ENCODE measurements around the gene CDK14.
"Not testable (repeated sequence)": the region's sequence is repeated elsewhere in the genome, so short reads cannot be mapped to it uniquely, and the experiment has no call there.

Gene CDK14

DNA sequence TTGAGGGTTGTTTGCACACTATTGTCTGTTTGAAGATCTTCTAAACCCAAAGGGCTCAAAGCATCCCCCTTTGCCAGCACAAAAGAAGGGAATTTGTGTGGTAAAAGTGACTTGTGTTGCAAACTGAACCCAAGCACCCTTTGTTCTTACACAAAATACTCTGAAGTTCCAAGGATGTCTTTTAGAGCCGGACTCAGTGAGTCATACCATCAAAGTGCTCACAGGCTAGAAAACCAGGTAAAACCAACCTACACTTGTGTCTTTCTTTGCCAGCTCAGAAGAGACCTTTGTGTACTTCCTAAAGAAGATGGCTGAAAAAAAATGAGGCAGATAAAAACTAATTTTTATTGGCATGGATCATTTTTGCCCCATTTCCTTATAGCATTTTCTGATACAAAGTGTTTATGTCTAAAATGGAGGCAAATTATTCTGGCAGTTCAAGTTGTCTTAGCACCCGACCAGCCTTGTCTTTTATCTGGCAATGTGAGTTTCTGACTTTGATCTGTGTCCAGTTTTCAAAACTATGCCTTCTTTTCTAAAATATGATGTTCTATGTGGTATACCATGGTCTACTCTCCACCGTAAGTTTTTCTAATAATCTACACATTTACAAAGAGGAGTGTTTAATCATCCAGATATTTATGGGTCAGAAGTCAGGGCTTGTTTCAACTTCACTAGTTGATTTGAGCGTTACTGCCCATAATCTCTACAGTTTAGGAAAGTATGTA is 539.7 kb downstream of the CDK14 start:
- FAIRE-seq: no peak

DNA sequence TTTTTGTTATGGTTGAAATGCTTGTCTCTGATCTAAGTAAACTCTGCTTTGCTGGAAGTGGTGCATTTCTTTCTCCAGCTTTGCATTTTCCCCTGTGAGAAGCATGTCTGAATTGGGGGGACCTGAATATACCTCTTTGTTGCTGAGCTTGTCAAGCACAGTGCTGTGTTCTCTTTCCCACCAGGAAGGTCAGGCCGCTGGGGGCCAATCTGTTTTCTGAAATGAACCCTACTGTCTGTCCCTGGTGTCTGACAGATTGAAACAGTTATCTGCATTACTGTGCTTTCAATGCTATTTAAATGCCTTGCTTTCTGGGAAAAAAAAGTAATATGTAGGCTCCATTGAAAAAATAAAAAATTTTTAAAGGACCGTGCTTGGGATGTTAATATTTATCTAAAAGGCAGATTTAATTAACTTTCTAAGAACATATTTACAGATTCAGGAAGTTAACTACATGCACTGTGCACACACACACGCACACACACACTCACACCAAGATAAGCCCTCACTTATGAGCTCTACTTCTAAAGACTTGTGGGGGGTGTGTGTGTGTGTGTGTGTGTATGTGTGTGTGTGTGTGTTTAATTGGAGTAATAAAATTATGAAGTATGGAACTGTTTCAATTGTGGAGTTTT is 541.1 kb downstream of the CDK14 start:
- no peak for FAIRE-seq

DNA sequence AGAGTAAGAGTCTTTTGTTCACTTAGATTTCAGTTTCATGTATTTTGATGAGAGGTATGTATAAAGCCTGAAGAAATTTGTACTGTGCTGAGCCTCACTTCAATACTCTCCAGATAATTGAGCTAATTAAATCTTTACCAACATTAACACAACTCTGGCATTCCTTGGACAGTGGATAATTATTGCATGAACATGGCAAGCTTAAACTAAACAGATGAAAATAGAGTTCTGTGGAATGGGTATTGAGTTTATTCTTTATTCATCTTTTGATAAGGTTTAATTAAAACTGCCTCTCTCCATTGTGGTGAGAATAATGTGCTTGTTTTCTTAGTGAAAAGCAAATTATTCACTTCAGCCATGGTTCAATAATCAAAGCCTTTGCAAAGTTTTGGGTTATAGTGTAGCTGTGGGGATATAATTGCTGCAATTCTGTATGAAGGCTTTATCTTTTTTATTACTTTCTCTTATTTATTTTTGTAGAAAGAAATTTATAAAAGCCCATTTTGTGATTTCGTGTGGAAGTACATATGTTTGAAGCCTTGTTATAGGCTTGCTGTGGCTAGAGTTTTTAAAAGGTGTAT is 541.8 kb downstream of the CDK14 start:
- FAIRE-seq: no peak

DNA sequence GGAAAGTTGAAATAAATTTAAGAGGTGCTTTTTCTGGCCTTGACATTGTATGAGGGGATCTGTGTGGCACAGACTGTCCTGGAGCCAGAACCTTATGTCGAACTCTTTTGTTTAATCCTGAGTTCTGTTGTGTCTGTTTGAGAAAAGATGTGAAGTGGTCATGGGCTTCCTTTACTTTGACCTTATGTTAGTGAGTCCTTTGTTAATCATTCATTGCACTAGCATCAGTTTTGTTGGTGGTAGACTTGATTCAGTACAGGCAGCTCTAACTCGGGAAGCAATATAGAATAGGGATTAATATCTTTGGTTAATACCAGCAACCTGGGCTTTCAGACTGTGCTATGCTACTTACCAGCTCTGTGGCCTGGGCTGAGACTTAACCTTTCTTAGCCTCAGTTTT is 544.2 kb downstream of the CDK14 start:
- FAIRE-seq: no peak

DNA sequence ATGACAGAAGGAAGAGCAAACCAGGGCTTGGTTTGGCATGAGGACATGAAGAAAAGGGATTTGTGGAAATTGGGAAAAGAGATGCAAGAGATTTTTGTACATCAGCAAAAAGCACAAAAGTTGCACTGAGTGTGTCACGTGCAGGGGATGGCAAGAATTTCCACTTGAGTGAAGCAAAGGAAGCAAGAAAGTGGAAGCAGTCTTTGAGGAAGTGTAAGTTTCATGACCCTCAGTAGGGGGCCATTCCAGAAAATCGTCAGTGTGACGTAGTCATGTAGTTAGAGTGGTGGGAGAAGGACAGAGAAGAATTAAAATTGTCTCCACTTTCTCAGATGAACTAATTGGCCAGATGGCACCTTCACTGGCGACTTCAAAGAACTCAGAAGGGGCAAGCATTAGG is 544.9 kb downstream of the CDK14 start:
- FAIRE-seq: no peak

DNA sequence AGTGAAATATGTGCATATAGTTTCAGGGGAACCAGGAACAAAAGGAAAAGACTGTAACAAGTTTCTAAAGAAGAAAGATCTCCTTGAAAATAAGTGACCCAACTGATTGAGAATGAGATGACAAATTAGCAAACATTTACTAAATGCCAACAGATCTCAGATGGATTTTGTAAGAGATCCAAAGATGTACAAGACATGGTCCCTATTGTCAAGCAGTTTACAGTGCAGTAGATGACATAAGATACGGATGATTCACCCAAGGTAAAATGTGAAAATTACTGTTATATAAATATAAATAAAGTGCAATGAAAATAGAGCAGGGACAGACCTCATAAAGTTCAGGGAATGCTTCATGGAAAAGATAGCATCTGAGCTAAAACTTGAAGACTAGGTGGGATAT is 546.6 kb downstream of the CDK14 start:
- FAIRE-seq: no peak

DNA sequence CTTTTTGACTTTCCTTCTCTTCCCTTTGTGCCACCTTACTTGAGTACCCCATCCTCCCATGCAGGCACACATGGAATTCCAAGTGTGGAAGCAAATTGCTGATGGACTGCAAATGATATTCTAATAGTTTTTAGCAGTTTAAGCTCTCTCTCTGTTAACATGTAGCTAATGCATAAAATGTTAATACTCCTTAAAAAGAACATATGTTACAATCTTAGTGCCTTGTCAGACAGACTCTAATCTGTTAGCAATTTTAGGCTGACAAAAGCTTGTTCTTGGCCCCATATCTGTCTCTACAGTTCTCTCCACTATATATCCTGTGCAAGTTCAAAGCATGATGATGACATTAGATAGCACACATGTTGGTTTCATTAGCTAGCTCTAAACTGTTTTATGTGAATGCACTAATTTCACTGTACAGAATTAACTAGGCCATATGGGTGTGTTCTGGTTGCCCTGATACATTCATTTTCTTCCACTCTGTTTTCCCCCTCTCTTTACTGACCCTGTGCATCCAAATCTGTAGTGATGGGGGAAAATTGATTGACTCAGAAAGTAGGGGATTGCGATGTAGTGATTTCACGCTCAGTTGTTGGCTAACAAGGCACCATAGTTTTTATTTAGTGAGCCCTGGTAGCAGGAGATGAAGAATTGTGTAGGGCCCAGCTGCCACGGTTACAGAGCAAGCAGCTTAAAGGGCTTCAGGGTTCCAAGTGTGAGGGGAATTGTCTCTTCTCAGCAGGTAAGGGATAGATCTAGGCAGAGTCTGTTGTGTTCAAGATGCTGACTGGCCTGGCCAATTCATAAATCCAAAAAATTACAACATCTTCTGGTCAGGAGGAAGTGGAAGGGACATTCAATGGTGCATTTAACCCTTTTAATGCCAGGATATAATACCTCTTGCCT is 553.5 kb downstream of the CDK14 start:
- FAIRE-seq: no peak

DNA sequence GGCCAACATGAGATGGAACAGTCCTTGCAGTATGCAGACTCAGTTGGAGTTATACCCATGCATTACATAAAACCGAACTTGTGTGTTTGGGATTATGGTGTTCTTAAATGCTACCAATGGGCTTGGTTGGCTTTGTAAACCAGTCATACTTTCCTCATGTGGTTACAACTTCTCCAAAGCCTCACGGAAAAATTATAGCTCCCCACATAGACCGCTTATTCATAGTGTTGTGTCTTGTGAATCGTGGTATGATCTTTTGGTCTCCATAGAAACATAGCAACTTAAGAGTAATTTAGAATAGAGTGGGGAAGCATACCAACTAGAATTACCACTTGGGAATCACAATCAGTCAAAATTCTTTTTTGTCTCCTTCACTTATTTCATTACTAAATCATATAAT is 555.8 kb downstream of the CDK14 start:
- no peak for FAIRE-seq

DNA sequence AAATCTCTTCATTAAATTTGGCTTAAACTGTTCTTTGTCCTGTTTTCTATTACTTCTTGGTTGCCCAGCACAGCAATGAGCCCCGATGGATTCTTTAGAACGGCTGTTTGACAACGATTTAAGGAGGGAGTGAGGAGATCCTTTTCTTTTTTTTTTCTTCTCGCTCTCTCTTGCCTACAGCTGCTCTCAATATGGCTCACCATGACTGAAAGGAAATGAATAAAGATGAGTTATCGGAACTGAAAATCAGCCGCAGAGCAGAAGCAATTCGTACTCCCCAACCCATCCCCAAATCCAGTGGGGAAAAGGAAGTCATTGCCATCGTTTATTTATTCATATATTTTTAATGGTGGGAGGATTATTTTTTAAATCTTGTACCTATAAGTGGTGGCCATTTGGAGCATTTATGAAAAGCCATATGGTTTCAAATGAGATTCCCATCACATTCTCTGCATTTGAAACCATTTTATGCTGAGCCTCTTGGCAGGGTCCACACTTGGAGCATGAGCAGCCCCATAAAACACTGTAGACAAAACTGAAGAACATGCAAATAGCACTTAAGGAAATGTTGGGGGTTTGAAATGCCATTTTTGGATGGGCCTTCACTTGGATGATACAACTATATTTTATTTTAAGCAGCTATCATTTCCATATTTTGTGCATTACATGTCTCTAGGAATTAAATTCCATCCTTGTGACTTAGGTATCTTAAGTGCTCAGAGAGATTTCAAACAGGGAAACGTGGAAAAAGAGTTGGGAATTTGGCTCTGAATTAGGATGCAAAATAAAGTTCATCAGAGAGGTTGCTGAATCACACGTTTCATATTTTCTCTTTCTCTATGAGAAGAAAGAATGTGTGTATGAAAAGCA is 560.4 kb downstream of the CDK14 start:
- no peak for FAIRE-seq

DNA sequence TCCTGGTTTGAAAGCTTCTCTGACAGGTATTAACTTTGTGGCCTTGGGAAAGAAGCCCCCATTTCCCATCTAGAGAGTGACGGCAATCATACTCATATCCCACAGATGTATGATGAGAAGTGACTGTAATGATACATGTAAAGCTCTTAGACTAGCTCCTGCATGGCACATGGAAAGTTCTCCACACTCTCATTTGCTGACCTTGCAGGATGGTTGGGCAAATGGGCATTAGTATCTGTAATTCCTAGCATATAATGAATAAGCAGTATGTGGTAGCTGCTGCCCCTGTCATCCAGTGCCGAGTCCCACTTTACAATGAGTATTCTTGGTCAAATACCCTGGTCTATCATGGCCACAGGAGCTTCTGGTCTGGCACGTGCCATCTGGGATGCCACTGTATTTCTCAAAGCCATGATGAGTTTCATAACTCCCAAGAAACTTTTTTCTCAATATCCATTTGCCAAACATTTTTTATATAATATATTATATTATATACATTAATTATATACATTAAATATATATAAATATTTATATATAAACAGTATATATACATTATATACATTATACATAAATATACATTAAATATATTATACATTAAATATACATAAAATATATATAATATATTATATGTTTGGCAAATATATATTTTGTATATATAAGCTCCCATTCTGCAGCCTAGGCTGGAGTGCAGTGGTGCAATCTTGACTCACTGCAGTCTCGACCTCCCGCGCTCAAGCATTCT is 561.6 kb downstream of the CDK14 start:
- FAIRE-seq: no peak

DNA sequence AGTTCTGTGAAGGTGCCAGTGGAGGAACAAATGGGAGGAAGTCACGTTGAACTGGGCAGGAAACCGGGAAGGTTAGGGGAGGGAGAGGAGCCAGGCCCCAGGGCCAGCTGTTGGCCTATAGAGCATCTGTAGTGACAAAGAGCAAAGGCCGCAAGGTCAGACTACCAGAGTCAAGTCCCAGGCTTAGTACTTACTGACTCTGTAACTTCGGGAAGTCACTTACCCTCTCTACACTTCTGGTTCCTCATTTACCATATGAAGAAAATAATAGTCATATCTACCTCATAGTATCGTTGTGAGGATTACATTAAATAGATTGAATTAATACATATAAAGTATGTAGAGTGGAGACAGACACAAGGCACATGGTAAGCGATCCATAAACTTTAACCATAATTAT is 566.3 kb downstream of the CDK14 start:
- no peak for FAIRE-seq

DNA sequence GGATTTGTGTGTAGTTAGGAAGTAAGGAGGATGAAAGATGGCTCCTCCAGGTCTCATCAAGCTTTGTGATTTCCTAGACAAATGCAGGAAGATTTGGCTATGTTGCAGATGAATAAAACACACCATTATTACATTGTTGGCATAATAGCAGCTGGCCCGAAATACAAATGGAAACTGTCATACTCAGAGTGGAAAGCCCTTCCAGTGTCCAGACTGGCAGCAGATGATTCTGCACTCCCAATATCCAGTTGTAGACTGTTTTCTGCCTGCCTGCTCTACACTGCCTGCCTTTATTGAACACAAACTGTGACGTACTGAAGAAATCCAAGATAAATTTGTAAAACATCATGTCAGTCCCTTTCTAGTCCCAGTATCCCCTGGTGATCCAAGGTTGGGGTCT is 568.4 kb downstream of the CDK14 start:
- FAIRE-seq: no peak

DNA sequence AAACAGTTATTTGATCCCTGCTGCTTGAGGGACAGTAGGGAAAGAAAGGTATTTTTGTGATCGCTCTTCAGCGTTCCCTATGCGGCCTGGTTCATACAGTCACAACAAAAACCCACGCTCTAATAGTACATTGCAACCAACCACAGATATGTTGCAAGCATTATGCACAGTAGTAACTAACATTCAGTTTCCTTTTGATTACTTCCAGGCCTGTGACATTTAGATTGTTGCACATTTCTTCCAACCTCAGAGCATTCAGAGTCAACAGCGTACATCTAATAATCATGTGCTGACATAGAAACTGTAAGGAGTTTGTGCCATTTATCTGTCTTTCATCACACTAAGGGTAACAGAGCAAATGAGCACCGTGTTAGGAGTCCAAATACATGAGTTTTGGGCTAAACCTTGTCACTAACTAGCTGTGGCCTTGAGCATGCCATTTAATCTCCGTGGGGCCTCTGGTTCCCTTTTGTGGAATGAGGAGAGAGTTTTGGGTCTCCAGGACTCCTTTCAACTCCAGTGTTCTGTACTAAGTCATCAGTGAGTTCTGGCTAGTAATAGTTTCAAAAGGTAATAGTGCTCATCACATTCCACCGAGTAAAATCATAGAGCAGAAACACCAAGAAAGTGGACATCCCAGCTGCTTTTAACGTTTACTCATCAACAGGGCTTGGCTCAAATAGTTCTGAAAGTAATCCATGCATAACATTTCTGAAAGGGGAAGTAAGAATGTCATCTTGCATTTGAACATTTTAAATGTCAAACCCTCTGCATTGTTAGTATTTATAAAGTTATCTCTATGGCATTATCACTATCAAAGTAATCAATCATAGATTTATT is 569.1 kb downstream of the CDK14 start:
- FAIRE-seq: no peak

DNA sequence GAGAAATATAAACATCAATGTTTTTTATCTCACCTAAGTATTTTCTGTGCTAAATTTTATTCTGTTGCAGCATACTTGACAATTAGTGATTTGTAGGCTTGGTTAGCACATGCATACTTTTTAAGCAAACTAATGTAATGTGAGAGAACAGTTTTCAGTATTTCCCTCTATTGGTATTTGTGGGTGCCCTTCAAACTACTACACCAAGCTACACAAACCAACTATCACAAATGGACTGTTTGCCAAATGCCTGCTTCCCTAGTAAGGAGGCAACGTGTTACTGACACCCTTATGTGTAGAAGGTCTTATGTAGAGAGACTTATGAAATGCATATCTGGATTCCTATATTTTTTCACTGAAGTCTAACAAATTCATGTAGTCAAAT is 569.7 kb downstream of the CDK14 start:
- no peak for FAIRE-seq

DNA sequence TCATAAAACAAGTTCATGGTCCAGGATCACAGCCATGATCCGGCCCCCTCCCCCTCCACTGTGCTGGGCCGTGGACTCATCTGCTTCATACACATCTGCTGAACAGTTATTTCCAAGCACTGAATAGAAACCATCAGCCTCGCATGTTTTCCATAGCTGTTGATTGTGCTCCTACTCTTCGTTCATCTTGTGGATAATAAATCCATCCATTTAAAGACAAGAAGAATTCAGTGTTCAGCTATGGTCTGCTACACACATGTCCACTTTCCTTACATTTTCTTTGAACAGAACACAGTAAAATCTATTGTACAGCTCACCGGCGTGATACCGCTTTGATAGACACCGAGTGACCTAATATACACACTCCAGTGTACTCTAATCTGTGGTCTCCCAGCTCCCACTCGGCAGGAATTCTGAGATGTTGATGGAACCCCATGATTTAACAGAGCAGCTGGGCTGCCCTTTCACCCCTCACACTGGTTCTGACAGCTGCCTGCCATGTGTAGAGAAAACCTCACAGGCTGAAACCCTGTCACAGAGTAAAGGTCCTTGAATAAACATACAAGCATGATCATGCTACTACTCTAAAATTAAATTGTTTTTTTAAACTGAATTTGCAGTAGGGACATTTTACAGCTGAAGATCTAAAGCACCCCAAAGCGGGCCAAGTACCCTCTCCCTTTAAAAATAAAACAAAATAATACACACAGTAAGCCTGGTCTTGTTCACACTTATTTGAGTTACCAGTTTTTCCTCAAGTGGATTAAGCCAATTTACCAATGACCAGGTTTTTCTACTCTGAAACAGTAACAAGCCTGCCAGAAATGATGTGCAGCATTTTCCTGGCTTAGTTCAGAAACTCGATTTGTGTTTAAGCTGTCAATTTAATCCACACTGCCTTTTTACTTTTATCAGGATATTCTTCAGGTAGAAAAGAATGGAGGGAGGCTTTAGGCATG is 573.0 kb downstream of the CDK14 start:
- no peak for FAIRE-seq

DNA sequence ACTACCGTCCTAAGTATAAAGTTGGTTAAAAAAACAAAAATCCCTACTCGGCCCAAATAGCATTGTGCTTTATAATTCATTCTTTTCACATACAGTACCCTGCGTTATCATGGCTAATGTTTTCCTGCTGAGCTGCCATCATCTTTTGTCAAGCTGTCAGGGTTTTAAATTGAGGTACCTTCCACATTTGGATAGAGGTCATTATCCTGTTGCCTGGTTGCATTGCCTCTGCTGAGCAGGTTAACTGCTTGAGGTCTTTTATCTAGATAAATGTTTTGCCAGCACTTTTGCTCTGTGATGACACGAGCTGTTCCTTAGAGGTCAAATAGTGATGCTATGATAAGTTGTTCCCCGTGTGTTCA is 573.7 kb downstream of the CDK14 start:
- FAIRE-seq: peak; percentile 93

DNA sequence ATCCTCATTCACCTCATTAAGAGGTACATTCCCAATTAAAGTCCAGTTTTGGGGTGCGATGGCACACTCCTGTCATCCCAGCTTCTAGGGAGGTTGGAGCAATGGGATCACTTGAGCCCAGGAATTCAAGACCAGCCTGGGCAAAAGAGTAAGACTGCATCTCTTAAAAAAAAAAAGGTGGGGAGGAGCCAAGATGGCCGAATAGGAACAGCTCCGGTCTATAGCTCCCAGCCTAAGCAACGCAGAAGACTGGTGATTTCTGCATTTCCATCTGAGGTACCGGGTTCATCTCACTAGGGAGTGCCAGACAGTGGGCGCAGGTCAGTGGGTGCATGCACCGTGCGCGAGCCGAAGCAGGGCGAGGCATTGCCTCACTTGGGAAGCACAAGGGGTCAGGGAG is 577.1 kb downstream of the CDK14 start:
- not testable (repeated sequence) for FAIRE-seq

DNA sequence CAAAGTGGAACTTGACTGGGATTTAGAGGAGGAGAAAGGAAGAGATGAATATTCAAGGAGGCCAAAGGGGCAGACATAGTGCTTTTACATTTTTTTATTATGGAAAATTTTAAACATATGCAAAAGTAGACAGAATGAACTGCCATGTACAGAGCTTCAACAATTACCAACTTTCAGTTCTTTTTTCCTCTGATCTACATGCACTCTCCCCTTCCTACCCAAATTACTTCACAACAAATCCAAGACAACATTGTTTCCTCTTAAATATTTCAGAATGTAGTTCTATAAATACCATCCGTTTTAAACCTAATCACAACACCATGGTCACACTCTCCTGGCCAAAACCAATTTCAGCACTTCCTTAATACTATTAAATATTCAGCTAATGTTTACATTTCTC is 584.6 kb downstream of the CDK14 start:
- no peak for FAIRE-seq

DNA sequence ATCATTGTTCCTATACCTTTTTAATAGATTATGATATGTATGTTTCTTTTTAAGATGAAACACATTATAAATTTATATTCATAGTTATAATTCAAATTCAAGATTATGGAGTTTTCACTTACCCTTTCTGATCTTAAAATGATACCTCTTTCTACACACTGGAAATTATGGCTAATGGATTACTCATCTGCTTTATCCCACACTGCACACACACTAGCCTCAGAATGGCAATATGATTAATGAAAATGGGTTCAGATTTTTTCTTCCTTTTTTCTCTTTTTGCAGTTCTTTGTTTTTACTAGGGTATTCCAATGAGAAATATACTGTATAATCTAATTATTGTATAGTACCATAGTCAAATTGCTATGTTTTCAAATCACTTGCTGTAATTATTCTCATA is 585.8 kb downstream of the CDK14 start:
- no peak for FAIRE-seq
